Glutamatergic neuron (in vitro differentiated cells): Measurements from ENCODE around the gene KCTD11. TPM values are rescaled to one million over a fixed set of nuclear protein-coding genes. Genes with fewer than 3 reads are reported as not detected.

Experiments
- DNase-seq: peaks from one replicate; pipeline ENCODE4 v3.0.0; 2022
- H3K27ac Mint-ChIP-seq: one replicate; pipeline ENCODE4 v1.8.0; 2020; ENCODE audit warnings: mild to moderate bottlenecking, mixed read lengths, inconsistent platforms; ENCODE audit not compliant: unreplicated experiment
- H3K27me3 Mint-ChIP-seq: one replicate; pipeline ENCODE4 v1.8.0; 2020; ENCODE audit warnings: mild to moderate bottlenecking, moderate library complexity, mixed read lengths, inconsistent platforms; ENCODE audit not compliant: unreplicated experiment
- H3K36me3 Mint-ChIP-seq: one replicate; pipeline ENCODE4 v1.8.0; 2020; ENCODE audit warnings: mild to moderate bottlenecking, mixed read lengths, inconsistent platforms; ENCODE audit not compliant: unreplicated experiment
- H3K4me1 Mint-ChIP-seq: one replicate; pipeline ENCODE4 v1.8.0; 2020; ENCODE audit warnings: mild to moderate bottlenecking, low read depth, mixed read lengths, inconsistent platforms; ENCODE audit not compliant: unreplicated experiment
- H3K4me3 Mint-ChIP-seq: one replicate; pipeline ENCODE4 v1.8.0; 2020; ENCODE audit warnings: mild to moderate bottlenecking, mixed read lengths, inconsistent platforms; ENCODE audit not compliant: unreplicated experiment
- H3K9me3 Mint-ChIP-seq: one replicate; pipeline ENCODE4 v1.8.0; 2020; ENCODE audit warnings: mild to moderate bottlenecking, moderate library complexity, mixed read lengths, inconsistent platforms; ENCODE audit not compliant: unreplicated experiment
- CTCF ChIP-seq: fragments of 200-600 bp; sonication (generic); IDR thresholded peaks from one replicate; pipeline ENCODE4 v1.5.0; 2021; ENCODE audit not compliant: partially characterized antibody, unreplicated experiment
- total RNA-seq: library from RNA; stranded (reverse); fragmentation: NEBNext Ultra II Directional; extraction: Animal tissue kit (Norgen Biotek cat#: 25700); gene quantifications from one replicate; pipeline ENCODE4 v1.2.1, GENCODE V29; 2021; ENCODE audit not compliant: unreplicated experiment

The KCTD11 gene
- total RNA-seq, 1 donor from 2014 or later: 2.2 TPM

- DNase-seq: no peak
- Mint-ChIP-seq H3K9me3 (peaks cover 21% of the 10 kb centered on the region), H3K27ac (no peak overlapping the region), H3K36me3 (peaks cover 8% of the 10 kb centered on the region), H3K4me1 (peaks cover 2% of the 10 kb centered on the region), H3K4me3 (no peak overlapping the region), H3K27me3 (peaks cover 22% of the 10 kb centered on the region)
- no peak for TF ChIP-seq CTCF
These were observed 27.2 kb downstream of the KCTD11 start for GRCh38 chr17:7379134-7379533.

GRCh38 chr17:7380321-7380720, 28.4 kb downstream of the KCTD11 start:
- no peak for TF ChIP-seq CTCF
- Mint-ChIP-seq H3K9me3 (peaks cover 21% of the 10 kb centered on the region), H3K4me1 (peaks cover 3% of the 10 kb centered on the region), H3K4me3 (peak overlapping the region; percentile 63), H3K27ac (no peak overlapping the region), H3K36me3 (peaks cover 8% of the 10 kb centered on the region), H3K27me3 (peaks cover 24% of the 10 kb centered on the region)
- no peak for DNase-seq

GRCh38 chr17:7380855-7381683, 29.1 kb downstream of the KCTD11 start, which contains the start of gene TNK1:
TSS of gene TNK1 (plus strand) at chr17:7381089. CDS start at chr17:7382927, 1,838 bp downstream.
- TF ChIP-seq CTCF: no peak
- DNase-seq: peak; percentile 29
- Mint-ChIP-seq H3K36me3 (peaks cover 8% of the 10 kb centered on the region), H3K9me3 (peaks cover 24% of the 10 kb centered on the region), H3K4me3 (peak within 1 kb of the TSS; percentile 63), H3K4me1 (peaks cover 3% of the 10 kb centered on the region), H3K27ac (no peak within 1 kb of the TSS), H3K27me3 (peaks cover 27% of the 10 kb centered on the region)

- no peak overlapping the region for H3K4me3 Mint-ChIP-seq
- H3K4me1 Mint-ChIP-seq: peaks cover 3% of the 10 kb centered on the region
- TF ChIP-seq CTCF: no peak
- H3K9me3 Mint-ChIP-seq: peaks cover 27% of the 10 kb centered on the region
- H3K36me3 Mint-ChIP-seq: peaks cover 8% of the 10 kb centered on the region
- H3K27ac Mint-ChIP-seq: no peak overlapping the region
- no peak for DNase-seq
- H3K27me3 Mint-ChIP-seq: peaks cover 27% of the 10 kb centered on the region
These were observed 30.9 kb downstream of the KCTD11 start for GRCh38 chr17:7382901-7383300.

- peaks cover 3% of the 10 kb centered on the region for H3K4me1 Mint-ChIP-seq
- no peak for TF ChIP-seq CTCF
- peaks cover 8% of the 10 kb centered on the region for H3K36me3 Mint-ChIP-seq
- peaks cover 27% of the 10 kb centered on the region for H3K9me3 Mint-ChIP-seq
- no peak overlapping the region for H3K4me3 Mint-ChIP-seq
- no peak for DNase-seq
- H3K27me3 Mint-ChIP-seq: peaks cover 27% of the 10 kb centered on the region
- H3K27ac Mint-ChIP-seq: no peak overlapping the region
These were observed 31.4 kb downstream of the KCTD11 start for GRCh38 chr17:7383371-7383741.
